ENCODE data around the gene NKX1-1.

Gene NKX1-1

DNA sequence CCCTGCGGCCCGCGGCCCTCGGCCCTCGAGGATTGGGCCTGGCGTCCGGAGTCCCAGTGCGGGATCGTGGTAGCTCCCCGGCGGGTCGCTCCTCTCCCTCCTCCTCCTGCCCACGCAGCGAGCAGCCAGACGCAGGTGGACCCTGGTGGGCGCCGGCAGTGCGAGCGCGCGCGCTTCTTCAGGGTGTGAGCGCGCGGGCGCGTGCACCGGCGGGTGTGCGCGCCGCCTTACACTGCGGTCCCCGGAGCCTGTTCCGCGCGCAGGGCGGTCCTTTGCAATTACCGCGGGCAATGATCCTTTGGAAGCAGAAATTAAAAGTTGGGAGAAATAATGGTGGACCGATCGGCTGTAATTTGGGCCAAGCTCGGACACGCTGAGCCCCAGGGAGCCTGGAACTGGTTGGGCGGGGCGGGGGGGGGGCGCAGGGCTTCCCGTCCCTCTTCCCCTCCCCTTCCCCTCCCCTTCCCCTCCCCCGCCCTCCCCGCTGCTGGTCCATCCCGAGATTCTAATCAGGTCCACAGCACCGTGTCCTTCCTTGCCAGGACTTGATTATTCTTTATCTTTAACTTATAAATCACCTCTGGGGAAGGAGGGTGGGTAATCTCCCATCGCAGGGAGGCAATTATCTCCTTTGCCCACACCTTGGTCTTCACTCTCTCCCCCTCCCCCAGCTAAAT lies 1.6 kb upstream of the NKX1-1 start:
- no peak overlapping the region for H3K4me3 ChIP-seq (ENCODE audit: low read length)

DNA sequence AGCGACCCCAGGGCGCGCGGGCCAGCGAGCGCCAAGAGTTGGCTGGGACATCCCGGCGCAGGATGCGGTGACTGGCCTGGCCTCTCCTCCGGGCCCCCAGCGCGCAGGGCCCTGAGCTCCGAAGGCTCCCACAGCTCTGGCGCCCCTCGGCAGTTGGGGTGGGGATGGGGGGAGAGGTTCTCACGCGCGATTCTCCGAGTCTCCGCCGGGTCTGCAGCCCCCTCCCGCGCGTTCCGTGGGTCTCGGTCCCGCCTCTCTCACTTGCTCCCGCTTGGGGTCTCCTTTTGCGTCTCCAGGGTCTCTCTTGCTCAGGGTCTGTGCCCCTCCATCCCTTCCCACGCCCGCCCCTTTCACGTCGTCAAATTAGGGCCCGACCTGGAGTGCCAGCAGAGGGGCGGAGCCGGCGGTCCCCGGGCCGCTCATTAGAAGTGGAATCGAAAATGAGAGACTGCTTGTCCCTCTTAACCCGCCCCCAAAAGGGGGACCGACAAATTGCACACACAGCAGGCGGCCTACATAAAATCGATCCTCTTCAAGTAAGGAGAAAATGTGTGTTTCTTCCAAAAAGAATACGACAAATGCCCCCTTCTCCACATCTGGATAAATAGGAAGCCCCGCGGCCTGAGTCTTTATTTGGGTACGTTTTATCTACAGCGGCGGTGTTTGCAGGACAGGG lies 877 bp upstream of the NKX1-1 start:
- H3K4me3 ChIP-seq (ENCODE audit: low read length) = no peak overlapping the region

More for the DNA sequence above, 1.6 kb upstream of the NKX1-1 start:
- no peak for DNase-seq (ENCODE audit: low read depth, low spot score)

DNA sequence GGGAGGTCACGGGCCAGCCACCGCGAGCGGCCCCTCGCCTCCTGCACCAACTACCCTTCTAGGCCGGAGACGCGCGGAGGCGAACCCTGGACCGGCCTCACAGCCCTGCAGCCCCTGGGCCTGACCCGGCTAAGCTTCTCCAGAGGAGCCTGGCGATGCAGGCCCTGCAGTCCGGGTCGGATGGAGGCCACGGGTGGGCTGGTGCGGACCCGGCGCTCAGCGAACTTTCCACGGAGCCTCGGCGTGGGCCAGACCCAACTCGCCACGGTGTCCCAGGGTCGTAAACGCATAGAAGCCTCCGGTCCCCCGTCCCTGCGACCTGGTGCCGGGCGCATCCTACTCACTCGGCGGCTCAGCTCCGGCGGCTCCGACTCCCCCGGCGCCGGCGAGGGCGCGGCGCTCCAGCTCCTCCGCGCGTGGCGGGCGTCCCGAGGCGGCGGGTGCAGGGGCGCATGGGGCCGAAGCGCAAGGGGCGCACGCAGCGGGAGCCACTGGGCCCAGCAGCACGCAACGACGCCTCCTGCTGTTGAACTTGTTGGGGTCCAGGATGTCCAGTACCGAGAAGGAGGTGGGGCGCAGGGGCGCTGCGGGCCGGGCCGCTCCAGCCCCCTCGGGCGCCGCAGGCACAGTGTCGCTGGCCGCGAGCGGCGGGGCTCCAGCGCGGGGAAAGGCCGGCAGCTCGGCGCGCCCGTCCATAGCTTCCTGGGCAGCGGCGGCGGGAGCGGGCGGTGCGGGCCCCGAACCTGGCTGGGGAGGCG lies 427 bp downstream of the NKX1-1 start:
- no peak overlapping the region for H3K4me3 ChIP-seq (ENCODE audit: low read length)
- DNase-seq (ENCODE audit: low read depth, low spot score) = no peak

More for the DNA sequence above, 877 bp upstream of the NKX1-1 start:
- DNase-seq (ENCODE audit: low read depth, low spot score) = no peak

DNA sequence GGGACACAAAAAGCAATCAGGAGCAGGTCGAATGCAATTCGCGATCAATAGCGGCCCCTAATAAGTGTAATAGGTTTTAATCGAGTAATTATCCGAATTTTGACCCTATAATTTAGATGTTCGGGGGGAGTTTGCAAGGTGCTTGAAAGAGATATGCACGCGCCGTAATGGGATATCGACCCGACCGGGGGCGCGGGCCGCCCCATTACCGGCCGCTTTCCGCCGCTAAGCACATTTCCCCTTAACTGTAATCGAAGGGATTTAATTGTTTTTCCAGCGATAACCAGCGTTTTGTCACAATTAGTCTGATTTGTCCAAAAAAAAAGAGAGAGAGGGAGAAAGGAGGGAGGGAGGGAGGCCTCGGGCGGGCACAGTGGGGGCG lies 997 bp downstream of the NKX1-1 start:
- no peak overlapping the region for H3K4me3 ChIP-seq (ENCODE audit: low read length)
- DNase-seq (ENCODE audit: low read depth, low spot score) = no peak

DNA sequence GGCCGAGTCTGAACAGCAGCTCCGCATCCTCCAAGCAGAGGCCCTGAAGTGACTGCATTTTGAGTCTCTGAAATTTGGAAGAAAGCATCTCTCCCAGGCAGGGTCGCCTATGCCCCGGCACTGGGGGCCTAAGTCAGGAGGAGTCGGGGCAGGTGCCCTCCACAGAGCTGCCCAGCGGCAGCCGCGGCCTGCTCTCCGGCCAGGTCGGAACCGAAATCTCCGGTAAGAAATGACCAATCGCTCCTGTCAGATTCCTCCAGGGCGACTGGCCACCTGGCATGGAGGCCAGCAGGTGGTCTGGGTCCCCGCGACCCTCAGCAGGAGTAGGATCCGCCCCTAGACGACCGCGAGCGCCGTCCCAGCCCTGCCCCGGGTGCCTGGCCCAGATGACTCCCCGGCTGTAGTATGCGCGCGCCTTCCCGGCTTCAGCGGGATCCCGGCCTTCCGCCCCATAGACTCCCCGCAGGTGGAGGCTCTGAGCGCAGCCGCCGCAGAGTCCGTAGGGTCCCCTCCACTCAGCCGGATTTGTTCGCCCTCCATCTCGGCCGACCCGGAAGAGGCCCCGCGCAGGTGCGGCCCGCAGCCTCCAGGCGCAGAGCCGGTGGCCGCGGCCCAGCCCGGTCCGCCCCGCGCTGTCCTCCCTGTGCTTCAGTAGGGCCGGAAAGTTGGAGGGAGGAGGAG lies 1.5 kb downstream of the NKX1-1 start:
- DNase-seq (ENCODE audit: low read depth, low spot score) = no peak
- no peak overlapping the region for H3K4me3 ChIP-seq (ENCODE audit: low read length)

DNA sequence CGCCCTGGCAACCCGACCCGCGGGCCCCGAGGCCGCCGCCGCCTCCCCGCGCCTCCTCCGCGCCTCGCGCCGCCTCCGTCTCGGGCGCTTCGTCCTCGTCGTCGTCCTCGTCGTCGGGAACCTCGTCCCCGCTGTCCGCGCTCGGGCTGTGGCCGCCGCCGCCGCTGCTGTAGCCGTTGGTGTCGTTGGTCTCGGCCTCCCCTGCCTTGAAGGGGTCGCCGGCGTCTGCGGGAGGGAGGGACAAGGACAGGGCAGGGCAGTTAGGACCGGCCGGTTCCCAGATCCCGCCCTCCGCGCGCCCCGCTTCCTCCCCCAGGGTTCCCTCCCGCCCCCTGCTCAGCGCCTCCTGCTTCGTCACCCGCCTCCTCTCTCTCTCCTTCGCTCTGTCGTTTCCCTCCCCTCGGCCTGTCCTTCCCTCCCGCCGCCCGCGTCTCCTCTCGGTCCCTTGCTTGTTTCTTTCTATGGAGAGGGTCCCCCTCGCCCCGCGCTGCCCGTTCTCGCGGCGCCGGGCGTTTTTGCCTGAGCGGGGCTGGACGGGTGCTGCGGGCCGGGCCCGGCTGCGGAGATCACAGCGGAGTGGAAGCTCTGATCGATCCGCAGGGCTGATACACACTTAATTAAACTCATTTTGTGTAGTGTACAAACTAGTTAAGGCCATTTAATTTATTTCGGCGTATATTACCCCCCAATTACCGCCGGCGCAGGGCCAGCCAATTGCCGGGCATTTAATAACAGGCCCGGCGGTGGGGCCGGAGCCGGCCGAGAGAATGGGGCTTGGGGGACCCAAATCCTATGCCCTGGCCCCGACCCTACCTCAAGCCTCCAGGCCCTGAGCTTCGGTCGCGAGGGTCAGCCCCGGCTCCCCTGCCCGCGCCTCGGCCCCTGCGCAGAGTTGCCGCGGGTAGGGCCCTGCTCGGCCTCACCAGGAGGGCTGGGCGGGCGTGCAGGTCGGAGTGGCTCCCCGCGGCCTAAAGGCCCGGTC lies 2.4 kb downstream of the NKX1-1 start:
- H3K4me3 ChIP-seq (ENCODE audit: low read length) = no peak overlapping the region
- DNase-seq (ENCODE audit: low read depth, low spot score) = no peak

DNA sequence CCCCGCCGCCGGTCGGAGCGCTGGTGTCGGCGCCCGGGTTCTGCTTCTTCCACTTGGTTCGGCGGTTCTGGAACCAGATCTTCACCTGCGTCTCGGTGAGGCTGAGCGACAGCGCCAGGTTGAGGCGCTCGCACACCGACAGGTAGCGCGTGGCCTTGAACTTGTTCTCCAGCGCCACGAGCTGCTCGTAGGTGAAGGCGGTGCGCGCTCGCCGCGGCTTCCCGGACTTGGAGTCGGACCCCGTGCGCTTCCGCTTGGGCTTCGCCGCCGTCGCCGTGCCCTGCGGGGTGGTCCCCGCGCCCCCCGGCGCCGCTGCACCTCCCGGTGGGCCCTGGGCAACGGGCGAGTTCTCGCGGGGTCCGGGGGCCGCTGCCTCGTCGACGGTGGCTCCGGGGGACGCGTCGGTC lies 3.1 kb downstream of the NKX1-1 start:
- H3K4me3 ChIP-seq (ENCODE audit: low read length) = no peak overlapping the region
- no peak for DNase-seq (ENCODE audit: low read depth, low spot score)

DNA sequence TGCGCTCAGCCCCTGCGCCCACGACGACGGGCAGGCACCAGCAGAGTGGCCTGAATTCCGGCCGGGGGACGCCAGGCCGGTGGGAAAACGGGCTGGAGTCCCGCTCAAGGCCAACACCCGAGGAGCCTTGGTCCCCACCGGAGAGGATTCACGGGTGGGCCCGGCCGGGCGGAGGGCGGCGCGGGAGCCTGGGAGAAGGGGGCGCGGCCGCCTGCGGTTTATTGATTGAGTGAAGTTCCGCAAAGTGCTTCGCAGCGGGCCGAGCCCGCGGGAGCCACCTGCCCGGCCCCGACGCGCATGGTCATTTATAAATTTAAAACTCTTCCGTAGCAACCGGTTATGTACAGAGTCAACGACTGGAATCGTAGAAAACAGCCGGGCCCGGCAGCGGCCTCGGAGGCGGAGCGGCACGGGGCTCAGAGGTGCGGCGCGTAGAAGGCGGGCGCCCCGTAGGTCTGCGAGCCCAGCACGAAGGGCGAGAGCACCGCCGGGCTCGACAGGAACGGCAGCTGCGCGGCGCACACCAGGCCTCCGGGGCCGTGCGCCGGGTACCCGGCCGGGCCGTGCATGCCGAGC lies 3.6 kb downstream of the NKX1-1 start:
- H3K4me3 ChIP-seq (ENCODE audit: low read length) = no peak overlapping the region
- no peak for DNase-seq (ENCODE audit: low read depth, low spot score)

DNA sequence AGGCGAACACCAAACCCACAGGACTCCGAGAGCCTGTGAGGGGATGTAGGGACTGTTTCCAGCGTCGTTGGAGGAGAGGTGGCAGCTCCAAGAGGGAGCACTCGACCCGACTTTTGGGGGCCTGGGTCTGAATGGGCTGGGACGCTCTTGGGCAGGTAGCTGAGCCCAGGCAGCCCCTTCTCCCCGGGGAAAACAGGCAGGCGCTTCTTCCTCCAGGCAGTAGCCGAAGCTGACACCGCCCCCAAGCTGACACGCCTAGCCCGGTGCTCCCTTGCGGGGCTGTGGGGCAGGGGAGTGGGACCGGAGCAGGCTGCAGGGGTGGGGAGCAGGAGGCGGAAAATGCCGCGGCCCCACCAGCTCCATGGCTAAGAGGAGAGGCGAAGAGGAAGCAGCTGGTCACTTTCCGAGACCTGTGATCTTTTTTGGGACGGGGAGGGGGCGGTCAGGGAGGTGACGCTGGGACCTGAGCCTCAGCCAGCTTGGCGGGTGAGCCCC lies 4.2 kb downstream of the NKX1-1 start:
- no peak for DNase-seq (ENCODE audit: low read depth, low spot score)

DNA sequence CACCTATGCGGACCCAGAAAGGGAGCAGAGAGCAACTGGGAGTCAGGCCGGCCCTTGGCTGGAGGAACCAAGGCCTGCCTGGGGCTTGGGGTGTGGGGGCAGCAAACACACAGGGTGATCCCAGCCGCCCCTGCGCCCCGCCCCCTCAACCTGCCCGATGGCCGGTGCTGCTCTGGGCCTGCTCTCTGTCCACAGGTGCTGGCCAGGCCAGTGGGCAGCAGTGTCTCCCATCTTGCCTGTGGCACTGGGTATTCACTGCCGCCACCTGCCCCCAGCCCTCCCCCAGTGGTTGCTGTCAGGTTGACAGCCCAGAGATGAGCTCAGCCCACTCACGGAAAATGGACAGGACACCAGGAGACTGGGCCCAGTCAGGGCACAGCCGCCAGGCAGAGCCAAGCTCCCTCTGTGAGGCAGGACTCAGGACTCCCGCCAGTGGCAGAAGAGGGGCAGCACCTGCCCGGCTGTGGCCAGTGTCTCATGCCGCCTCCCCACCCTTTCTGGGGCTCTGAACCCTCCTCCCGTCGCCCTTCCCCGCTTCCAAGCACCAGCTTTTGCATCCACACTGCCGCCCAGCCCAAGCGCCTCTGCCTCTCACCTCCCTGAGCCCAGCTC lies 4.7 kb downstream of the NKX1-1 start:
- H3K4me3 ChIP-seq (ENCODE audit: low read length) = no peak overlapping the region
- DNase-seq (ENCODE audit: low read depth, low spot score) = no peak

More for the DNA sequence above, 4.2 kb downstream of the NKX1-1 start:
- H3K4me3 ChIP-seq (ENCODE audit: low read length) = no peak overlapping the region

DNA sequence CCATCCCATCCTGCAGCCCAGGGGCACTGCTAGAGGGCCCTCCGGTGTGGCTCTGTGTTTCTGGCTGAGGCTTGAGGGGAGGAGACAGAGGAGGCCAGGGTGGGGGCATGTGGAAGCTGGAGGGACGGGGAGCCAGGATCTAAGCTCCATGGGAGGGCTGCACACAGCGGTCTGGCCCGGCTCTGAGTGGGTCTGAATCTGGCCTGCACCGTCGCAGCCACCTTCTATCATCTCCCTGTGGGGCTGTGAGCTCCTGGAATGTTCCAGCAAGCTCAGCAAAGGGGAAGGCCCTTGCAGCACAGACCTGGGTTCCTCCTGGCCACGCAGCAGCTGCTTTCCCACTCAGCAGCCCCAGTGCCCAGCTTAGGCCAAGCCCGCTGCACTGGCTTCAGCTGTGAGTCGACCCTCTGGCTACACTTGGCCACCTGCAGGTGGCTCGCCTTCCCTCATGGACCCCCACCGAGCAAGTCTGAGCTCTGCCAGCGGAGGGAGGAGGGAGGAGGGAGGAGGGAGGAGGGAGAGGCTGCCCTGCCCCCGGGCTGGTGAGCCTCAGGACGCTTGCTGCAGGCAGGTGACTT lies 5.3 kb downstream of the NKX1-1 start:
- H3K4me3 ChIP-seq (ENCODE audit: low read length) = no peak overlapping the region
- DNase-seq (ENCODE audit: low read depth, low spot score) = no peak

DNA sequence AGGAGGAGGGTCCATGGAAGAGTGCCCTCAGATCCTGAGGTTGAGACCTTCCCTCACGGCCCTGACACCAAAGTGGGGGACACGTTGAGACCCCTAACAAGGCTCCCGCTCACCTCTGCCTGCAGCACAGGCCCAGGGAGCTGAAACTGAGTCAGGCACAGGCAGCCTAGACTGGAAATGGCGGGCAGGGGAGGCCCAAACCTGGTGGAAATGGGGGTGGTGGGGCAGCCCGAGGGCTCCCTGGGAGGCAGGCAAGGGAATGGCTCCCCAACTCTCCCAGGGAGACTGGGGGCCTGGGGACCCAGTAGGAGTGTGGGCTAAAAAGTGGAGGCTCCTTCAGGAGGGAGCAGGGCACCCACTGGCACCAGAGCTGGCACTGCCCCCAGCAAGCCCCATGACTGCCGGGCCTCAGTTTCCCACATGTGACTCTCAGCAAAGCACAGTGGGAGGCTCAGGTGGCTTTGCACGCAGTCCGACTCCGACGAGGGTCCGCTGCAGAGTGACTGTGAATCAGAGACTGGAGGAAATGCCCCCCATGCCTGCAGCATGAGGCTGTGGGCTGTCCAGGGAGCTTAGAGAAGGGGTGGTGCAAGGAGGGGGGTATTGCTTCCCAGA lies 5.9 kb downstream of the NKX1-1 start:
- H3K4me3 ChIP-seq (ENCODE audit: low read length) = no peak overlapping the region
- no peak for DNase-seq (ENCODE audit: low read depth, low spot score)

DNA sequence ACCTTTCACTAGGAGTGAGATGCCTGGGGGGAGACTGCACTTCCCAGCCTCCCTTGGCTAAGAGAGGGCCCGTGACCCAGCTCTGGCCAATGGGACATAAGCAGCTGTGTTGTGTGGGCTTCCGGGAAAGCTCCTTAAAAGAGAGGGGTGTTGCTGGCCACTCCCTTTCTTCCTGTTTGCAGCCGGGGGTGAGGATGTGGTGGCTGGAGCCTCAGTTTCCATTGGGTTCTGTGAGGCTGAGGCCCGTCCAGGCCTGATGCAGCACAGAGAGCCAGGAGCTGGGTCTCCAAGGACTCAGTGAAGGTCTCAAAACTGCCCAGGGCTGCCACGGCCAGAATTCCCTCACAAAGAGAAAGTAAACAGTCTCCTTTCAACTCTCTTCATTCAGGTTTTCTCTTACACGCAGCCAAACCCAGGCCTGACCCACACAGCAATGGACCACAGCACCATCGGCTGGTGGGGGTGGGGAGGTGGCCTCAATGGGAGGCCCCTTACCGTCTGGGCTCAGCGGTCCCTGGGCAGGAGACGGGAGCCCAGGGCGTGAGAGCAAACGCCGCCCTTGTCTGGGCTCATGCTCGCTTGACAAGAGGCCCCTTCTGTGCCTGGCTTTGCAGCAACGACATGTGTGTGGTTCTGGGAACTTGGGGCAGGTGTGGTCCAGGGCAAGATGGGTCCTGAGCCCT lies 6.6 kb downstream of the NKX1-1 start:
- H3K4me3 ChIP-seq (ENCODE audit: low read length) = no peak overlapping the region
- DNase-seq (ENCODE audit: low read depth, low spot score) = no peak

DNA sequence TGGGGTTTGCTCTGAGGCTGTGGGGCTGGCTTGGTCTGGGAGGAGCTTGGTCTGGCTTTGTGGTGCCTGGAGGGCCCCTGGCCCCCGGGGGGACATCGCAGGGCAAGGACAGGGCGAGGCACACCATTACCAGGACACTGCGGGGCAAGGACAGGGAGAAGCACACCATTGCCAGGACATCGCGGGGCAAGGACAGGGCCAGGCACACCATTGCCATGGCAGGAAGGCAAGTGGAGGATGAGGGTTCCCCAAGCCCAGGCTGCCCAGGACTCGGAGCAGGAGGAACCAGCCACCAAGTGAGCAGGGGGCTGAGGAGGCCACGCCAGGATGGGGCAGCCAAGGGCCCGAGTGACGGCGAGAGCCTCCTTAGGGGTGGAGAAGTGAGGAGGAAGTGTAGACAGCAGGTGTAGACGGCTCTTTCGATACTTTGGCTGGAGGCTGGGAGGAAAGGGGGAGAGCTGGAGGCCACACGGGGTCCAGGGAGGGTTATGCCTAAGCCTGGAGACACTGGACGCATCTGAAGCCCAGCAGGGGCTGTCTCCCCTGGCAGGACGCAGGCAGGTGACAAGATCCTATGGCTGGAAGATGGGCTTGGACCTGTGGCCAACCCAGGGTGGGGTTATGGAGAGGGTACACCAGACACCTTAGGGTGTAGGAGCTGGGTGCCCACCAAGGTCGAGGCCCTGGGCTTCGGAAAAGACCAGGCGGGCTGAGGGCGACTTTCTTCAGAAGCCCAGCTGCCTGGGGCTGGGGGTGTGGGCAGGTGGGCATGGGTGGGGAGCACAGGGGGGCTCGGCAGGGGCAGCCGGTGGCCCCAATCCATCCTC lies 7.3 kb downstream of the NKX1-1 start:
- H3K4me3 ChIP-seq (ENCODE audit: low read length) = no peak overlapping the region
- no peak for DNase-seq (ENCODE audit: low read depth, low spot score)

DNA sequence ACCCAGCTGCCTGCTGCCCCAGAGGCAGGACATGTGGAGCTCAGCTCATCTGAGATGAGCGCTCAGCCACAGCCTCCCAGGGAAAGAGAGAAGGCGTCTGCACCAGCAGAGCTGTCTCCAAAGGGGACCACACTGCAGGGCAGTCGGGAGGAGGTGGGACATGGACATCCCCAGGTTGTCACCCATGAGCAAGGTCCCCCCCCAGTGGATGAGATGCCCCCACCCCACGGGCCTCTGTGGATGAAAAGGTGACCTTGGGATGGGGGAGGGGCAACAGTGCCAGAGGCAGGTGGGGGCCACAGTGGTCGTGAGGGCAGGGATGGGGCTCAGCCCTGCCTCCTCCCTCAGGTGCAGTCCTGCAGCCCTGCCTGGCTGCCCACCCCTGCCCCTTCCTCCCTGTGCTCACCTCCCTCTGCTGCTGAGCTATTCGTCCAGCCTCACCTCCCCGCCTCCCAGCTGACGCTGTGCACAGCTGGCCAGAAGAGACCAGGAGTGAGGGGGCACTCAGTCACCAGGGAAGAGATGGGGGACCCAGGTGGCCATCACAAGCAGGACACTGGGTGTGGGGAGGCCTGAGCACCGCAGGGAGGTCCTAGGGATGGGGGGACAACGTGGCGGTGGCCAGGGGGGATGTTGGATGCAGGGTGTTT lies 9.3 kb downstream of the NKX1-1 start:
- no peak for DNase-seq (ENCODE audit: low read depth, low spot score)
- H3K4me3 ChIP-seq (ENCODE audit: low read length) = no peak overlapping the region

Data from Jurkat, Clone E6-1 (cell line).